ENCODE data around the gene EFEMP2. TPM values are rescaled to one million over a fixed set of nuclear protein-coding genes. Genes with fewer than 3 reads are reported as not detected.

The EFEMP2 gene
- total RNA-seq, 2 experiments from 2014 or later, result 17.1 to 18.0 TPM

DNA sequence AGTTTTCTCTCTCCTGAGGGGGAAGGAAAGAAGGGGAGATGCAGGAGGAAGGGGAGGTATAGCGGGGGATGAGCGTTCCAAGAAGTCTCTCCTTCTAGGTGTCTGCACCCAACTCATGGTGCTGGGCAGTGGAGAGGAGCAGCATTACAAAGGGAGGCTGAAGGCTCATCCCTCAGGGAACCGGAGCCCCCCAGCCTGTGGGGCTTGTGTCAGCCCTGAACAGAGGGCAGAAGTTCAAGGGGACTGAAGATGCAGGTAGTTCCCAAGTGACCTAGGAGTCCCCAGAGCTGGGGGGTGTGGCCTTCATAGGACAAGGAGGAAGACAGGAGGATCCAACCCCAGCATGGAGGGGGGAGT lies 44.5 kb upstream of the EFEMP2 start:
- Mint-ChIP-seq H3K4me3 (peak overlapping the region; percentile 92), H3K4me1 (ENCODE audit: low read depth) (peaks cover 28% of the 10 kb centered on the region), H3K27ac (no peak overlapping the region), H3K27me3 (no peaks in the 10 kb centered on the region), H3K9me3 (no peaks in the 10 kb centered on the region), H3K36me3 (ENCODE audit: low read depth) (peaks cover 14% of the 10 kb centered on the region)
- POLR2A ChIA-PET, result interaction anchor here (1.3 to 2.9 kb wide), 5 partner anchors 8 to 27 kb away, joined by 5 to 20 read pairs (median 11); partner anchors contain the start of genes CCDC85B, FIBP and FOSL1
- CTCF ChIA-PET, result interaction anchor here (1.4 to 2.5 kb wide), 2 partner anchors 27 to 29 kb away, joined by 7 to 12 read pairs; partner anchors contain the start of genes CCDC85B and FIBP
- intact Hi-C loops (cut with micrococcal nuclease), result no loop called here
- TF ChIP-seq, protein P1, sequence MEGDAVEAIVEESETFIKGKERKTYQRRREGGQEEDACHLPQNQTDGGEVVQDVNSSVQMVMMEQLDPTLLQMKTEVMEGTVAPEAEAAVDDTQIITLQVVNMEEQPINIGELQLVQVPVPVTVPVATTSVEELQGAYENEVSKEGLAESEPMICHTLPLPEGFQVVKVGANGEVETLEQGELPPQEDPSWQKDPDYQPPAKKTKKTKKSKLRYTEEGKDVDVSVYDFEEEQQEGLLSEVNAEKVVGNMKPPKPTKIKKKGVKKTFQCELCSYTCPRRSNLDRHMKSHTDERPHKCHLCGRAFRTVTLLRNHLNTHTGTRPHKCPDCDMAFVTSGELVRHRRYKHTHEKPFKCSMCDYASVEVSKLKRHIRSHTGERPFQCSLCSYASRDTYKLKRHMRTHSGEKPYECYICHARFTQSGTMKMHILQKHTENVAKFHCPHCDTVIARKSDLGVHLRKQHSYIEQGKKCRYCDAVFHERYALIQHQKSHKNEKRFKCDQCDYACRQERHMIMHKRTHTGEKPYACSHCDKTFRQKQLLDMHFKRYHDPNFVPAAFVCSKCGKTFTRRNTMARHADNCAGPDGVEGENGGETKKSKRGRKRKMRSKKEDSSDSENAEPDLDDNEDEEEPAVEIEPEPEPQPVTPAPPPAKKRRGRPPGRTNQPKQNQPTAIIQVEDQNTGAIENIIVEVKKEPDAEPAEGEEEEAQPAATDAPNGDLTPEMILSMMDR (IDR thresholded peaks at IDR 0.05), result no peak
- ATAC-seq (no peak), DNase-seq (no peak)

DNA sequence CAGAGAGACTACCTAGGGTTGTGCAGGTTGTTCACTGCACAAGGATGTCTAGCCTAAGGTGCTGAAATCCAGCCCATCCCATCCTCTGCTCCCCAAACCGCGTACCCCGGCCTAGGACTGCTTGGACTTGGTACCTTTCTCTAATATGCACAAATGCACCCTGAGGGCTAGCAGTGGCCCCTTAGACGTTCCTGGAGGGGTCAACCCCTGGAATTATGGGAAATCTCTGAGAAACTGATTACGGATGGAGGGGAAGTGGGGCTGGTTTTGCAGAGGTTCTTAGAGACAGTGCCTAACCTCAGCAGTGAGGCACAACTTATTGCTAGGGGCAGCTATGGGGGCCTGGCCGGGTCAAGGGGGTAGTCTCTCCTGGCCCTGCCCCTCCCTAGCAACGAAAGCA lies 43.8 kb upstream of the EFEMP2 start:
- Mint-ChIP-seq H3K36me3 (ENCODE audit: low read depth) (peaks cover 12% of the 10 kb centered on the region), H3K9me3 (no peaks in the 10 kb centered on the region), H3K4me3 (peak overlapping the region; percentile 92), H3K27me3 (no peaks in the 10 kb centered on the region), H3K4me1 (ENCODE audit: low read depth) (peaks cover 29% of the 10 kb centered on the region), H3K27ac (peak overlapping the region; percentile 13)
- ATAC-seq (no peak), DNase-seq (no peak)
- TF ChIP-seq, protein P1 (IDR thresholded peaks at IDR 0.05), result no peak
- CTCF ChIA-PET, result interaction anchor here (0.8 to 2.5 kb wide), 4 partner anchors 15 to 32 kb away, joined by 3 to 12 read pairs (median 4); partner anchors contain the start of gene CCDC85B
- intact Hi-C loops (cut with micrococcal nuclease), result no loop called here
- POLR2A ChIA-PET, result interaction anchor here (1.1 to 2.9 kb wide), 3 partner anchors 15 to 27 kb away, joined by 3 to 20 read pairs (median 6); partner anchors contain the start of genes CCDC85B and FIBP

DNA sequence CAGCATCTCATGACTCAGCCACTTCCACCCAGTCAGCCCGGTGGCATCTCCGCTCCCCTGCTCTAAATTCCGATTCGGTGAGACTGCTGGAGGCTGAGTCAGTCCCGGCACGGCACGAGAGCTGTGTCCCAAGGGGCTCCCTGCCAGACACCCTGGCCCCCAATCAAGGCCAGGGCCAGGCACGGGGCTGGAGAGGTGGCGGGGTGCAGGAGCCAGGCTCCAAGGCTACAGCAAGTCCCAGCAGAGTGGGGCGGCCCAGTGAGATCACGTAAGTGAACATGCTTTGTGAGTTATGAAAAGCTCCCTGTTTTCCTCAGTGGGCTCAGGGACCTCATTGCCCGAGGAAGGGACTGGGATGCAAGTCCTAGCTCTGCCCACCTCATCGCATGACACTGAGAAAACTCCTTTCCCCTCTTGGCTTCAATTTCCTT lies 43.2 kb upstream of the EFEMP2 start:
- H3K27ac Mint-ChIP-seq, result no peak overlapping the region
- TF ChIP-seq, protein P1 (IDR thresholded peaks at IDR 0.05), result no peak
- ChIA-PET POLR2A (interaction anchor here (1.1 to 2.0 kb wide), 3 partner anchors 14 to 22 kb away, joined by 3 to 8 read pairs (median 6); no protein-coding TSS in a partner anchor), CTCF (interaction anchor here (0.7 to 1.8 kb wide), 4 partner anchors 14 to 32 kb away, joined by 3 to 4 read pairs (median 3); no protein-coding TSS in a partner anchor)
- no peaks in the 10 kb centered on the region for H3K9me3 Mint-ChIP-seq
- no peaks in the 10 kb centered on the region for H3K27me3 Mint-ChIP-seq
- intact Hi-C loops (cut with micrococcal nuclease), result no loop called here
- H3K4me3 Mint-ChIP-seq, result no peak overlapping the region
- ATAC-seq, result no peak
- no peak for DNase-seq
- H3K36me3 Mint-ChIP-seq (ENCODE audit: low read depth), result peaks cover 11% of the 10 kb centered on the region
- peaks cover 28% of the 10 kb centered on the region for H3K4me1 Mint-ChIP-seq (ENCODE audit: low read depth)

DNA sequence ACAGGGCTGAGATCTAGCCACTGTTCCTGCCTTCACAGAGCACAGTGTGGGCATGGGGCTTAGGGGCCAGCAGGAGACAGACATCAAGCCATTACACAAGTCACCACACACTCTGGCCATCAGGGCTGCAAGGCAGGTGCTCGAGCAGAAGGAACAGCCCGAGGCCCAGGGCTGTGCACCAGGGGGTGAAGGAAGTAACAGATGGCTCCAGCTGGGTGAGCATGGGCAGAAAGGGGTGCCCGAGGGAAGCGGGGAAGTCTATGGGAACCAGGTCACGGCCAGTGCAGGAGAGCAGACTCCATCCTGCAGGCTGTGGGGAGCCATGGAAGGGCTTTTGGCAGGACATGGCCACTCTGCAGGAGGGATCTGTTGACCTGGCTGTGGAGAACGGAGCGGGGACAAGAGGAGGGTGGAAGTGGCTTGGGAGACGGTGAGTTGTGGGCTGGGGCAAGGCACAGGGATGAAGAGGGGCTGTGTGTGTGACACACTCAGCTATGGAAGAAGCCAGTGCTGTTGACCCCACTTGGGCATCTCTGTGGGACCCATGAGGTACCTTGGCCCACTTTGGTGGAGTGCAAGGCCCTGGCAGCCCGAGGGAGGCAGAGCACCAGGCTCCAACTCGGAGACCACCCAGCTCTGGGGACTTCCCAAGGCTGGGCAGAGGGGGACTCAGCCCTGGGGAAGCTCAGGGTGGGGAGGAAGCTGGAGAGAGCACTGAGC lies 42.7 kb upstream of the EFEMP2 start:
- DNase-seq (no peak), ATAC-seq (no peak)
- intact Hi-C loops (cut with micrococcal nuclease), result no loop called here
- H3K9me3 Mint-ChIP-seq, result no peaks in the 10 kb centered on the region
- ChIA-PET POLR2A (interaction anchor here (0.9 to 2.0 kb wide), 5 partner anchors 14 to 43 kb away, joined by 3 to 8 read pairs (median 4); partner anchors contain the start of gene CCDC85B), CTCF (interaction anchor here (0.7 to 1.8 kb wide), 4 partner anchors 14 to 31 kb away, joined by 3 to 4 read pairs (median 3); no protein-coding TSS in a partner anchor)
- H3K4me3 Mint-ChIP-seq, result no peak overlapping the region
- H3K27me3 Mint-ChIP-seq, result no peaks in the 10 kb centered on the region
- no peak overlapping the region for H3K27ac Mint-ChIP-seq
- TF ChIP-seq, protein P1 (IDR thresholded peaks at IDR 0.05), result no peak
- peaks cover 24% of the 10 kb centered on the region for H3K4me1 Mint-ChIP-seq (ENCODE audit: low read depth)
- peaks cover 9% of the 10 kb centered on the region for H3K36me3 Mint-ChIP-seq (ENCODE audit: low read depth)

DNA sequence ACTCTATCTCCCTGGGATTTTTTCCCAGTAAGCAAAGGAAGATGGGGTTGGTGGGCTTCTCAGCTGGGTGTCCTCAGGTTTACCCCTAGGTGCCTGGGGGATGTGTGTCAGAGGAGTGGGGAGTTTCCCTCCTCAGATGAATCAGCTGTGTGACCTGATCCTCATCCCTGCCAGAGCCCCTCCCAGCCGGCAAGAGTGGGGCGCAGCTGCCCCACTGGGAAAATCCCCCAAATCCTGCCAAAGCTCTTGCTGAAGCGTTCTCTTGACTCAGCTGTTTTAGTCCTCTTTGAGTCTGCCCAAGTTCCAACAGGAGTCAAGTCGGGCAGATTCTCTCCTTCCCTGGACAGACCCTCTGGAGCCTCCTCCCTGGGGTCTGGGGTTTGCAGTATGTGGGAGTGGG lies 40.2 kb upstream of the EFEMP2 start:
- DNase-seq, result no peak
- intact Hi-C loops (cut with micrococcal nuclease), result no loop called here
- TF ChIP-seq, protein P1 (IDR thresholded peaks at IDR 0.05), result no peak
- peaks cover 26% of the 10 kb centered on the region for H3K4me1 Mint-ChIP-seq (ENCODE audit: low read depth)
- ChIA-PET POLR2A (interaction anchor here (2.5 kb wide), 1 partner anchor 12 kb away, joined by 12 read pairs; the partner anchor contains the start of gene FOSL1), CTCF (interaction anchor here (1.2 to 1.5 kb wide), 2 partner anchors 10 to 28 kb away, joined by 3 read pairs; no protein-coding TSS in a partner anchor)
- H3K27ac Mint-ChIP-seq, result no peak overlapping the region
- H3K27me3 Mint-ChIP-seq, result peaks cover 4% of the 10 kb centered on the region
- H3K9me3 Mint-ChIP-seq, result no peaks in the 10 kb centered on the region
- H3K4me3 Mint-ChIP-seq, result no peak overlapping the region
- peak; percentile 32 for ATAC-seq
- H3K36me3 Mint-ChIP-seq (ENCODE audit: low read depth), result peaks cover 7% of the 10 kb centered on the region

Measured in activated CD8-positive, alpha-beta T cell treated with anti-CD3 and anti-CD28 coated beads for 36 hours (primary cell).